ENCODE measurements around the gene TRPM4. TPM values are rescaled to one million over a fixed set of nuclear protein-coding genes. Genes with fewer than 3 reads are reported as not detected.
A peak's percentile ranks its signal among the peaks of the same experiment; 100 is the strongest.

Gene TRPM4
- total and polyA plus RNA-seq, 2 donors (not counting 3 experiments of a cell fraction or from before 2014, with no cell fraction given) = 17.6 to 38.9 TPM

- Histone ChIP-seq H3K9ac (replicated peaks; ENCODE audit: extremely low read depth, insufficient read depth, low read length) (no peak overlapping the region), H2AFZ (ENCODE audit: low read depth, low read length) (no peak overlapping the region), H3K79me2 (ENCODE audit: control insufficient read depth, insufficient read depth, low read length) (no peaks in the 10 kb centered on the region), H3K4me1 (ENCODE audit: control insufficient read depth, extremely low read depth, insufficient read depth, low read length) (peaks cover 9% of the 10 kb centered on the region), H3K27ac (ENCODE audit: insufficient read depth, low read depth, low read length) (no peak overlapping the region), H3K4me3 (replicated peaks in 1 of 3; ENCODE audit: insufficient read depth in 1 of 3, low read depth in 1 of 3, low read length in 3 of 3) (no peak overlapping the region), H4K20me1 (replicated peaks; ENCODE audit: control insufficient read depth, extremely low read depth, insufficient read depth, low read length) (no peaks in the 10 kb centered on the region), H3K9me1 (replicated peaks; ENCODE audit: control insufficient read depth, extremely low read depth, insufficient read depth, low read length) (no peaks in the 10 kb centered on the region), H3K36me3 (ENCODE audit: control insufficient read depth in 2 of 2, extremely low read depth in 1 of 2, insufficient read depth in 2 of 2, low read length in 2 of 2) (peaks cover 0 to 4% of the 10 kb centered on the region in 2 experiments), H3K9me3 (replicated peaks; ENCODE audit: control insufficient read depth, insufficient read depth, low read length) (no peaks in the 10 kb centered on the region), H3K4me2 (ENCODE audit: insufficient read depth, low read length) (no peak overlapping the region), H3K27me3 (ENCODE audit: control insufficient read depth in 2 of 2, insufficient read depth in 2 of 2, low read length in 2 of 2) (no peaks in the 10 kb centered on the region)
- ChIA-PET POLR2A (no interaction called here), CTCF (interaction anchor here (0.7 to 6.9 kb wide), 2 partner anchors 10 to 91 kb away, joined by 4 to 71 read pairs; no protein-coding TSS in a partner anchor)
- no peak for DNase-seq (ENCODE audit: low read depth, low spot score)
- dilution Hi-C loops (cut with MboI; ENCODE audit: extremely low pct_ligation_motif_present, low sequenced_read_pairs) (no loop called here), intact Hi-C loops (cut with micrococcal nuclease) (loop anchor here (1.0 kb wide), 1 partner anchor 23 kb away; no protein-coding TSS in a partner anchor)
- FAIRE-seq = no peak
- TF ChIP-seq GATA2 (IDR thresholded peaks at IDR 0.05; ENCODE audit: insufficient read depth, insufficient read length, low read depth, low read length) (no peak), EZH2 (IDR thresholded peaks at IDR 0.05; ENCODE audit: borderline replicate concordance, low read depth, low read length, severe bottlenecking) (no peak), MYC (IDR thresholded peaks at IDR 0.05; ENCODE audit: low read depth, low read length) (no peak), FOS (IDR thresholded peaks at IDR 0.05; ENCODE audit: borderline replicate concordance, insufficient read depth, low read length) (no peak)
- no TSS peak for BruUV-seq (replicated peaks)
Measured at GRCh38 chr19:49188626-49189200, 31.1 kb downstream of the TRPM4 start.

GRCh38 chr19:49189259-49189658, 31.7 kb downstream of the TRPM4 start:
- Histone ChIP-seq H3K9me1 (replicated peaks; ENCODE audit: control insufficient read depth, extremely low read depth, insufficient read depth, low read length) (no peaks in the 10 kb centered on the region), H3K9ac (replicated peaks; ENCODE audit: extremely low read depth, insufficient read depth, low read length) (no peak overlapping the region), H3K27ac (ENCODE audit: insufficient read depth, low read depth, low read length) (no peak overlapping the region), H3K4me3 (replicated peaks in 1 of 3; ENCODE audit: insufficient read depth in 1 of 3, low read depth in 1 of 3, low read length in 3 of 3) (no peak overlapping the region), H3K79me2 (ENCODE audit: control insufficient read depth, insufficient read depth, low read length) (no peaks in the 10 kb centered on the region), H2AFZ (ENCODE audit: low read depth, low read length) (peak overlapping the region; percentile 53), H3K4me2 (ENCODE audit: insufficient read depth, low read length) (peak overlapping the region; percentile 67), H4K20me1 (replicated peaks; ENCODE audit: control insufficient read depth, extremely low read depth, insufficient read depth, low read length) (no peaks in the 10 kb centered on the region), H3K4me1 (ENCODE audit: control insufficient read depth, extremely low read depth, insufficient read depth, low read length) (peaks cover 9% of the 10 kb centered on the region), H3K9me3 (replicated peaks; ENCODE audit: control insufficient read depth, insufficient read depth, low read length) (no peaks in the 10 kb centered on the region), H3K36me3 (ENCODE audit: control insufficient read depth in 2 of 2, extremely low read depth in 1 of 2, insufficient read depth in 2 of 2, low read length in 2 of 2) (peaks cover 0 to 4% of the 10 kb centered on the region in 2 experiments), H3K27me3 (ENCODE audit: control insufficient read depth in 2 of 2, insufficient read depth in 2 of 2, low read length in 2 of 2) (no peaks in the 10 kb centered on the region)
- DNase-seq (ENCODE audit: low read depth, low spot score) = no peak
- CTCF ChIA-PET = interaction anchor here (0.7 to 6.9 kb wide), 3 partner anchors 9 to 92 kb away, joined by 4 to 71 read pairs (median 4); no protein-coding TSS in a partner anchor
- FAIRE-seq = peak; percentile 8
- TF ChIP-seq CTCF (IDR thresholded peaks at IDR 0.05; ENCODE audit: extremely low read depth in 1 of 2, insufficient read depth in 1 of 2, low read depth in 1 of 2, low read length in 2 of 2) = no peak
- no peak for TF ChIP-seq MAX (IDR thresholded peaks at IDR 0.05; ENCODE audit: insufficient read depth, insufficient read length)
- TF ChIP-seq FOS (IDR thresholded peaks at IDR 0.05; ENCODE audit: borderline replicate concordance, insufficient read depth, low read length) = no peak
- no peak for TF ChIP-seq POLR2A (IDR thresholded peaks at IDR 0.05; ENCODE audit: low read depth, low read length)
- no peak for TF ChIP-seq POLR2AphosphoS5 (IDR thresholded peaks at IDR 0.05; ENCODE audit: insufficient read depth, low read depth, low read length)
- no peak for TF ChIP-seq GATA2 (IDR thresholded peaks at IDR 0.05; ENCODE audit: insufficient read depth, insufficient read length, low read depth, low read length)
- TF ChIP-seq EZH2 (IDR thresholded peaks at IDR 0.05; ENCODE audit: borderline replicate concordance, low read depth, low read length, severe bottlenecking) = no peak
- no peak for TF ChIP-seq JUN (IDR thresholded peaks at IDR 0.05; ENCODE audit: borderline replicate concordance, insufficient read depth, insufficient read length, low read depth)
- no peak for TF ChIP-seq MYC (IDR thresholded peaks at IDR 0.05; ENCODE audit: low read depth, low read length)
- no TSS peak for BruUV-seq (replicated peaks)
- intact Hi-C loops (cut with micrococcal nuclease) = loop anchor here (1.0 kb wide), 1 partner anchor 24 kb away; no protein-coding TSS in a partner anchor
- POLR2A ChIA-PET = interaction anchor here (0.6 kb wide), 2 partner anchors 51 to 57 kb away, joined by 3 read pairs; no protein-coding TSS in a partner anchor
- dilution Hi-C loops (cut with MboI; ENCODE audit: extremely low pct_ligation_motif_present, low sequenced_read_pairs) = no loop called here

All from endothelial cell of umbilical vein (primary cell).